Endodermal cell (in vitro differentiated cells): ENCODE data around the gene CACNA2D4. TPM values are rescaled to one million over a fixed set of nuclear protein-coding genes. Genes with fewer than 3 reads are reported as not detected.

Experiments used
- DNase-seq: peaks from one replicate; pipeline ENCODE4 v3.0.0-alpha.2; 2017
- H3K27ac ChIP-seq: 2 replicates; pipeline ENCODE4 v1.5.1; 2013; ENCODE audit warnings: mild to moderate bottlenecking, low read depth, low read length, moderate library complexity
- H3K27me3 ChIP-seq: 2 replicates; pipeline ENCODE4 v1.6.1; 2013; ENCODE audit warnings: mild to moderate bottlenecking, low read length, moderate library complexity; ENCODE audit not compliant: insufficient read depth, control insufficient read depth, poor library complexity, severe bottlenecking
- H3K36me3 ChIP-seq: 2 replicates; pipeline ENCODE4 v1.7.0; 2013; ENCODE audit warnings: mild to moderate bottlenecking, low read length, moderate library complexity; ENCODE audit not compliant: control insufficient read depth, insufficient read depth
- H3K4me1 ChIP-seq: one replicate; pipeline ENCODE4 v1.7.0; 2013; ENCODE audit warnings: low read length; ENCODE audit not compliant: control insufficient read depth, insufficient read depth
- H3K4me3 ChIP-seq: 2 replicates; pipeline ENCODE4 v1.5.1; 2013; ENCODE audit warnings: mild to moderate bottlenecking, low read length, moderate library complexity
- H3K9ac ChIP-seq: 2 replicates; pipeline ENCODE4 v1.6.1; 2013; ENCODE audit warnings: mild to moderate bottlenecking, low read length, moderate library complexity; ENCODE audit not compliant: poor library complexity, severe bottlenecking; ENCODE audit errors: extremely low read depth
- H3K9me3 ChIP-seq: 2 replicates; pipeline ENCODE4 v1.6.1; 2013; ENCODE audit warnings: mild to moderate bottlenecking, low read length, moderate library complexity; ENCODE audit not compliant: control insufficient read depth
- H3K27ac Mint-ChIP-seq: 2 replicates; pipeline ENCODE4 v1.8.0; 2020; ENCODE audit warnings: mixed read lengths
- H3K27me3 Mint-ChIP-seq: 2 replicates; pipeline ENCODE4 v1.8.0; 2021; ENCODE audit warnings: mild to moderate bottlenecking, mixed read lengths; ENCODE audit not compliant: insufficient read depth
- H3K36me3 Mint-ChIP-seq: 2 replicates; pipeline ENCODE4 v1.8.0; 2020; ENCODE audit warnings: low read depth, mixed read lengths
- H3K4me1 Mint-ChIP-seq: 2 replicates; pipeline ENCODE4 v1.8.0; 2020; ENCODE audit warnings: mixed read lengths
- H3K4me3 Mint-ChIP-seq: 2 replicates; pipeline ENCODE4 v1.8.0; 2020; ENCODE audit warnings: mild to moderate bottlenecking, moderate library complexity, mixed read lengths
- H3K9me3 Mint-ChIP-seq: 2 replicates; pipeline ENCODE4 v1.8.0; 2020; ENCODE audit warnings: mild to moderate bottlenecking, mixed read lengths
- WGBS, 2 experiments: methylation state at CpG; one replicate each; pipeline versions ENCODE4 v1.1.5 to v1.1.7; 2013; ENCODE audit warnings: missing lambda C conversion rate in 2 of 2, mixed read lengths in 1 of 2; ENCODE audit not compliant: insufficient coverage in 1 of 2, insufficient read length in 1 of 2; 5-methylcytosine and 5-hydroxymethylcytosine counted together
- total RNA-seq, 2 donors: library from RNA; stranded (reverse); fragmentation: NEBNext Ultra II Directional in 1 of 2; extraction: Animal tissue kit (Norgen Biotek cat#: 25700) in 1 of 2; gene quantifications; 2 replicates in 1 of 2; 3 replicates in 1 of 2; pipeline ENCODE4 v1.2.1, GENCODE V29; 2021
- TF ChIP-seq, protein P1 (sequence below): fragments of 200-600 bp; sonication (generic); conservative IDR thresholded peaks from 2 replicates; pipeline ENCODE4 v1.5.0; 2021; ENCODE audit warnings: antibody characterized with exemption, mild to moderate bottlenecking

The CACNA2D4 gene
- total RNA-seq, 2 donors from 2014 or later: 4.3 to 5.7 TPM

DNA sequence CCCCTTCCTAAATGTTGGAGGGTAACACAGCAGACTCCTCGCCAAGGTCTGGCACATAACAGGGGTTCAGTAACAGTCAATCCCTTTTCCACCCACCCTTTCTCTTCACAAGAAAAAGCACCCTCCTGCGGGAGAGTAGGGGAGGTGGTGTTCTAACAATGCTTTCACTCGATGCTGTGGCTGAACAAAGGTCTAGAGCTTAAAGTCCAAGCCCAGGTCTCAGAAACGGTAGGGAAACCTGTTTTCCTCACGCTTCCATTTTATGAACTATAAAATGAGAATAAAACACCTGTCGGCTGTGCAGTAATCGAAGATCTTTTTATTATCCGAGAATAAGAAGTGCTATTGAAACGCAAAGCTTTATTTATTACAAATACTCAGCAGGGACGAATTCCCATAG lies 20.9 kb upstream of the CACNA2D4 start:
- H3K27ac ChIP-seq: no peak overlapping the region
- Mint-ChIP-seq H3K27me3 (no peaks in the 10 kb centered on the region), H3K9me3 (peaks cover 5% of the 10 kb centered on the region), H3K36me3 (peaks cover 43% of the 10 kb centered on the region), H3K27ac (no peak overlapping the region), H3K4me1 (peaks cover 8% of the 10 kb centered on the region), H3K4me3 (no peak overlapping the region)
- H3K9ac ChIP-seq: no peak overlapping the region
- H3K27me3 ChIP-seq: no peaks in the 10 kb centered on the region
- TF ChIP-seq, protein P1, sequence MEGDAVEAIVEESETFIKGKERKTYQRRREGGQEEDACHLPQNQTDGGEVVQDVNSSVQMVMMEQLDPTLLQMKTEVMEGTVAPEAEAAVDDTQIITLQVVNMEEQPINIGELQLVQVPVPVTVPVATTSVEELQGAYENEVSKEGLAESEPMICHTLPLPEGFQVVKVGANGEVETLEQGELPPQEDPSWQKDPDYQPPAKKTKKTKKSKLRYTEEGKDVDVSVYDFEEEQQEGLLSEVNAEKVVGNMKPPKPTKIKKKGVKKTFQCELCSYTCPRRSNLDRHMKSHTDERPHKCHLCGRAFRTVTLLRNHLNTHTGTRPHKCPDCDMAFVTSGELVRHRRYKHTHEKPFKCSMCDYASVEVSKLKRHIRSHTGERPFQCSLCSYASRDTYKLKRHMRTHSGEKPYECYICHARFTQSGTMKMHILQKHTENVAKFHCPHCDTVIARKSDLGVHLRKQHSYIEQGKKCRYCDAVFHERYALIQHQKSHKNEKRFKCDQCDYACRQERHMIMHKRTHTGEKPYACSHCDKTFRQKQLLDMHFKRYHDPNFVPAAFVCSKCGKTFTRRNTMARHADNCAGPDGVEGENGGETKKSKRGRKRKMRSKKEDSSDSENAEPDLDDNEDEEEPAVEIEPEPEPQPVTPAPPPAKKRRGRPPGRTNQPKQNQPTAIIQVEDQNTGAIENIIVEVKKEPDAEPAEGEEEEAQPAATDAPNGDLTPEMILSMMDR: no peak
- peaks cover 5% of the 10 kb centered on the region for H3K4me1 ChIP-seq
- H3K9me3 ChIP-seq: no peaks in the 10 kb centered on the region
- H3K36me3 ChIP-seq: peaks cover 14% of the 10 kb centered on the region
- 83 to 93% methylated on average over 9 to 10 of the region's 10 CpGs for WGBS, 2 experiments
- no peak for DNase-seq
- no peak overlapping the region for H3K4me3 ChIP-seq

DNA sequence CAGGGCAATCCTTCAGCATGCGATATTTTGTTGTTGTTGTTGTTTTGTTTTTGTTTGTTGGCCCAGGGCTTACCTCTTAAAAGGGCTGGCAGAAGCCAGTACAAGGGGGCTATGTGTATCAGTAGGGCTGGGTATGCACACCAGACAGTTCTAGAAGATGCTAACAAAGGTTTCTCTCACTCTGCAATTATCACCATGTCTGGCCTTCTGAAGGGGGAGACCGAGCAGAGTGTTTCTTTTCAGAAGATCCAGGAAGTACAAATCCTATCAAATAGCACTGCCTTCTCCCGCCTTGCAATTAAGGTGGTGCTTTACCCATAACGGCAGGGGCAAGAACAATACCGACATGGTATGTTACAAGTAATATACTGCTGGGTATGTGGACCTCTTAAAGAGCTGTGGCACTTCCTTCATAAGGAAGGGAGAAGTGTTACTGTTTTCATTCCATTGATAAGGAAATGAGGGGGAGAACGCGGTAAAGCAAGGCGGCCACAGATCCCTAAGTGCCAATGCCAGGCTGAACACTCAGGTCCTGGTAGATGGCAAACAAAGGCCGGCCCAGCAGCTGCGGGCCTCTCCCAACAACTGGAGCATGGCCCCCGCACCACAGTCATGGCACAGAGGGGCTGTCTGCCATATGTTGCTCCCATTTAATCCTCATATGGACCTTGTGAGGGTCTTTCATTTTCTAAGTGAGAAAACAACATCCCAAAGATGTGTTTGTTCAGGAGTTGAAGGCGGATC lies 19.2 kb upstream of the CACNA2D4 start:
- WGBS, 2 experiments: 93 to 98% methylated on average over 8 to 12 of the region's 12 CpGs
- H3K9me3 Mint-ChIP-seq: no peaks in the 10 kb centered on the region
- H3K9ac ChIP-seq: no peak overlapping the region
- H3K27me3 Mint-ChIP-seq: no peaks in the 10 kb centered on the region
- no peaks in the 10 kb centered on the region for H3K9me3 ChIP-seq
- H3K27ac ChIP-seq: no peak overlapping the region
- peaks cover 26% of the 10 kb centered on the region for H3K36me3 Mint-ChIP-seq
- TF ChIP-seq, protein P1: no peak
- H3K36me3 ChIP-seq: peaks cover 14% of the 10 kb centered on the region
- H3K4me3 ChIP-seq: no peak overlapping the region
- no peak overlapping the region for H3K4me3 Mint-ChIP-seq
- H3K4me1 ChIP-seq: peaks cover 5% of the 10 kb centered on the region
- H3K27ac Mint-ChIP-seq: peak overlapping the region; percentile 46
- no peak for DNase-seq
- H3K4me1 Mint-ChIP-seq: peaks cover 8% of the 10 kb centered on the region
- no peaks in the 10 kb centered on the region for H3K27me3 ChIP-seq

DNA sequence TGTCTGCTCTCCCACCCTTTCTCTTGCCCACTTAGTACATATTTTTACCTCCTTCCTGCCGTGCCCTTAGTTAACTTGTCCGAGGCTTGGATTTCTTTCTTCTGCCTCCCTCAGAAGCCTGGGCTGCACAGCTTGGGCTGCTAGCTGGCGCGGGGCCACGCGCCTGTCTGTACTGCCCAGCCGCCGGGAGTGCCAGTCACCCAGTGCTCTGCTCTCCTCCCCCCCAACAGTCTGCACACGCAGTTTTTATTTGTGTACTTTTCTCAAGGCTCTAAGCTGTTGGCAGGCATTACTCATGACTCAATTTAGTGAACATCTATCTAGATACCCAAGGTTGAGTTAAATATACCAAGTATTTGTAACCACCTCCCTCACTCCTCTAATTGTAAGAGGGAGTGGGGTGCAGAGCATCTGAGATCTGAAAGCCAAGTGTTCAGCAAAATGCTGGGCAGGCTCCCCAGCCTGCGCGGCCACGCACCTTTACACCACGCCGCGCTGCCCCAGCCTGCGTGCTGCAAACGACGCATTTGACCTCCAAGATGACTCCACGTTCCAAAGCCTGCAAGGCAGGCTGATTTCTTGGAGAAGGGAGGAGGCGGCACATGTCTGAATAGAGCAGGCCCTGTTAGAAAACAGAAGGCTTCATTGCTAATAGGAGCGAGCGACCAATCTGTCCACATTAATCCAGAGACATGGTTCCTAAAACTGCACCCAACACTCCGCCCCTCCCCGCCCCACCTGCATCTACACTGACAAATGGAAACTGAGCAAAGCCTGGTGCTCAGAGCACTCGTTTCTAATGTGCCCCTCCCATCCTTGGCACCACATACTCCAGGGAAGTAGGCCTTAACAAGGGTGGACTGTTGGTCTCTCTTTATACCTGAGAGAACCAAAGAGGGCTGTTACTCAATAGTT lies 18.2 kb upstream of the CACNA2D4 start:
- H3K4me1 Mint-ChIP-seq: peaks cover 8% of the 10 kb centered on the region
- Histone ChIP-seq H3K27ac (no peak overlapping the region), H3K4me3 (no peak overlapping the region), H3K27me3 (no peaks in the 10 kb centered on the region), H3K4me1 (peaks cover 5% of the 10 kb centered on the region), H3K9ac (no peak overlapping the region), H3K9me3 (no peaks in the 10 kb centered on the region), H3K36me3 (peaks cover 14% of the 10 kb centered on the region)
- H3K27ac Mint-ChIP-seq: peak overlapping the region; percentile 46
- WGBS, 2 experiments: 93 to 96% methylated on average over 15 to 25 of the region's 25 CpGs
- H3K9me3 Mint-ChIP-seq: no peaks in the 10 kb centered on the region
- H3K27me3 Mint-ChIP-seq: no peaks in the 10 kb centered on the region
- peaks cover 25% of the 10 kb centered on the region for H3K36me3 Mint-ChIP-seq
- no peak for DNase-seq
- no peak overlapping the region for H3K4me3 Mint-ChIP-seq
- TF ChIP-seq, protein P1: no peak
